ENCODE measurements around the gene FBXL16. TPM values are rescaled to one million over a fixed set of nuclear protein-coding genes. Genes with fewer than 3 reads are reported as not detected.

Gene FBXL16
- polyA plus RNA-seq, 1 donor: 3.8 TPM

GRCh38 chr16:708019-708418 is 2.4 kb upstream of the FBXL16 start:
- H3K36me3 ChIP-seq (ENCODE audit: control insufficient read depth, insufficient read depth, low read length): no peaks in the 10 kb centered on the region
- peaks cover 3% of the 10 kb centered on the region for H3K9me3 ChIP-seq (ENCODE audit: control insufficient read depth, low read depth, low read length)
- peaks cover 3% of the 10 kb centered on the region for H3K4me1 ChIP-seq (ENCODE audit: control insufficient read depth, insufficient read depth, low read length)
- no peak overlapping the region for H3K27ac ChIP-seq (ENCODE audit: low read length)
- no peak for DNase-seq
- no peak overlapping the region for H3K4me3 ChIP-seq (ENCODE audit: low read length)
- no CpG with 5 or more reads among the region's 3 CpGs for WGBS (ENCODE audit: insufficient coverage, low lambda C conversion rate)
- H3K27me3 ChIP-seq (ENCODE audit: control insufficient read depth, insufficient read depth, low read length): peaks cover 82% of the 10 kb centered on the region

- WGBS (ENCODE audit: insufficient coverage, low lambda C conversion rate): no CpG with 5 or more reads among the region's 14 CpGs
- H3K36me3 ChIP-seq (ENCODE audit: control insufficient read depth, insufficient read depth, low read length): no peaks in the 10 kb centered on the region
- peaks cover 90% of the 10 kb centered on the region for H3K27me3 ChIP-seq (ENCODE audit: control insufficient read depth, insufficient read depth, low read length)
- H3K9me3 ChIP-seq (ENCODE audit: control insufficient read depth, low read depth, low read length): peaks cover 3% of the 10 kb centered on the region
- no peak overlapping the region for H3K27ac ChIP-seq (ENCODE audit: low read length)
- peaks cover 3% of the 10 kb centered on the region for H3K4me1 ChIP-seq (ENCODE audit: control insufficient read depth, insufficient read depth, low read length)
- no peak overlapping the region for H3K4me3 ChIP-seq (ENCODE audit: low read length)
- no peak for DNase-seq
Measured at GRCh38 chr16:707062-707538, 1.5 kb upstream of the FBXL16 start.

- no CpG with 5 or more reads among the region's 49 CpGs for WGBS (ENCODE audit: insufficient coverage, low lambda C conversion rate)
- Histone ChIP-seq H3K27ac (ENCODE audit: low read length) (no peak overlapping the region), H3K9me3 (ENCODE audit: control insufficient read depth, low read depth, low read length) (peaks cover 3% of the 10 kb centered on the region), H3K4me1 (ENCODE audit: control insufficient read depth, insufficient read depth, low read length) (peaks cover 3% of the 10 kb centered on the region), H3K36me3 (ENCODE audit: control insufficient read depth, insufficient read depth, low read length) (no peaks in the 10 kb centered on the region), H3K4me3 (ENCODE audit: low read length) (no peak overlapping the region), H3K27me3 (ENCODE audit: control insufficient read depth, insufficient read depth, low read length) (peaks cover 92% of the 10 kb centered on the region)
- no peak for DNase-seq
Measured at GRCh38 chr16:706189-707061, 824 bp upstream of the FBXL16 start.

- peak overlapping the region; percentile 4 for H3K4me3 ChIP-seq (ENCODE audit: low read length)
- peaks cover 91% of the 10 kb centered on the region for H3K27me3 ChIP-seq (ENCODE audit: control insufficient read depth, insufficient read depth, low read length)
- no CpG with 5 or more reads among the region's 50 CpGs for WGBS (ENCODE audit: insufficient coverage, low lambda C conversion rate)
- no peak for DNase-seq
- peaks cover 2% of the 10 kb centered on the region for H3K4me1 ChIP-seq (ENCODE audit: control insufficient read depth, insufficient read depth, low read length)
- peaks cover 6% of the 10 kb centered on the region for H3K9me3 ChIP-seq (ENCODE audit: control insufficient read depth, low read depth, low read length)
- no peaks in the 10 kb centered on the region for H3K36me3 ChIP-seq (ENCODE audit: control insufficient read depth, insufficient read depth, low read length)
- no peak overlapping the region for H3K27ac ChIP-seq (ENCODE audit: low read length)
Measured at GRCh38 chr16:704552-705380, 835 bp downstream of the FBXL16 start.

- Histone ChIP-seq H3K4me1 (ENCODE audit: control insufficient read depth, insufficient read depth, low read length) (peaks cover 2% of the 10 kb centered on the region), H3K4me3 (ENCODE audit: low read length) (no peak overlapping the region), H3K9me3 (ENCODE audit: control insufficient read depth, low read depth, low read length) (peaks cover 6% of the 10 kb centered on the region), H3K27me3 (ENCODE audit: control insufficient read depth, insufficient read depth, low read length) (peaks cover 90% of the 10 kb centered on the region), H3K27ac (ENCODE audit: low read length) (no peak overlapping the region), H3K36me3 (ENCODE audit: control insufficient read depth, insufficient read depth, low read length) (no peaks in the 10 kb centered on the region)
- no peak for DNase-seq
- no CpG with 5 or more reads among the region's 7 CpGs for WGBS (ENCODE audit: insufficient coverage, low lambda C conversion rate)
Measured at GRCh38 chr16:704047-704446, 1.6 kb downstream of the FBXL16 start.

GRCh38 chr16:703406-703805 is 2.2 kb downstream of the FBXL16 start:
- H3K4me1 ChIP-seq (ENCODE audit: control insufficient read depth, insufficient read depth, low read length): peaks cover 2% of the 10 kb centered on the region
- peaks cover 89% of the 10 kb centered on the region for H3K27me3 ChIP-seq (ENCODE audit: control insufficient read depth, insufficient read depth, low read length)
- no CpG with 5 or more reads among the region's 12 CpGs for WGBS (ENCODE audit: insufficient coverage, low lambda C conversion rate)

GRCh38 chr16:702341-702740 is 3.3 kb downstream of the FBXL16 start:
- H3K27me3 ChIP-seq (ENCODE audit: control insufficient read depth, insufficient read depth, low read length): peaks cover 87% of the 10 kb centered on the region
- H3K4me3 ChIP-seq (ENCODE audit: low read length): no peak overlapping the region
- H3K36me3 ChIP-seq (ENCODE audit: control insufficient read depth, insufficient read depth, low read length): no peaks in the 10 kb centered on the region
- peaks cover 6% of the 10 kb centered on the region for H3K9me3 ChIP-seq (ENCODE audit: control insufficient read depth, low read depth, low read length)
- no peak overlapping the region for H3K27ac ChIP-seq (ENCODE audit: low read length)
- DNase-seq: no peak
- WGBS (ENCODE audit: insufficient coverage, low lambda C conversion rate): no CpG with 5 or more reads among the region's 19 CpGs
- peaks cover 2% of the 10 kb centered on the region for H3K4me1 ChIP-seq (ENCODE audit: control insufficient read depth, insufficient read depth, low read length)

More at GRCh38 chr16:703406-703805, 2.2 kb downstream of the FBXL16 start:
- DNase-seq: no peak
- Histone ChIP-seq H3K27ac (ENCODE audit: low read length) (no peak overlapping the region), H3K4me3 (ENCODE audit: low read length) (no peak overlapping the region), H3K9me3 (ENCODE audit: control insufficient read depth, low read depth, low read length) (peaks cover 6% of the 10 kb centered on the region), H3K36me3 (ENCODE audit: control insufficient read depth, insufficient read depth, low read length) (no peaks in the 10 kb centered on the region)

- Histone ChIP-seq H3K4me1 (ENCODE audit: control insufficient read depth, insufficient read depth, low read length) (peaks cover 2% of the 10 kb centered on the region), H3K9me3 (ENCODE audit: control insufficient read depth, low read depth, low read length) (peaks cover 7% of the 10 kb centered on the region), H3K36me3 (ENCODE audit: control insufficient read depth, insufficient read depth, low read length) (no peaks in the 10 kb centered on the region), H3K27me3 (ENCODE audit: control insufficient read depth, insufficient read depth, low read length) (peaks cover 85% of the 10 kb centered on the region), H3K4me3 (ENCODE audit: low read length) (no peak overlapping the region), H3K27ac (ENCODE audit: low read length) (no peak overlapping the region)
- WGBS (ENCODE audit: insufficient coverage, low lambda C conversion rate): no CpG with 5 or more reads among the region's 76 CpGs
- DNase-seq: no peak
Measured at GRCh38 chr16:700684-701584, 4.7 kb downstream of the FBXL16 start.

GRCh38 chr16:698911-699671 is 6.5 kb downstream of the FBXL16 start:
- peaks cover 91% of the 10 kb centered on the region for H3K27me3 ChIP-seq (ENCODE audit: control insufficient read depth, insufficient read depth, low read length)
- no peak for DNase-seq
- peaks cover 18% of the 10 kb centered on the region for H3K9me3 ChIP-seq (ENCODE audit: control insufficient read depth, low read depth, low read length)
- no peak overlapping the region for H3K27ac ChIP-seq (ENCODE audit: low read length)
- no peak overlapping the region for H3K4me3 ChIP-seq (ENCODE audit: low read length)
- no CpG with 5 or more reads among the region's 19 CpGs for WGBS (ENCODE audit: insufficient coverage, low lambda C conversion rate)
- peaks cover 12% of the 10 kb centered on the region for H3K4me1 ChIP-seq (ENCODE audit: control insufficient read depth, insufficient read depth, low read length)
- H3K36me3 ChIP-seq (ENCODE audit: control insufficient read depth, insufficient read depth, low read length): no peaks in the 10 kb centered on the region

All from large intestine (tissue), 3 donors.